ENCODE data around the gene FANCG. TPM values are rescaled to one million over a fixed set of nuclear protein-coding genes. Genes with fewer than 3 reads are reported as not detected.

FANCG gene
- total RNA-seq, 1 experiment from 2014 or later: 83.6 TPM

- Histone ChIP-seq H3K4me1 (no peaks in the 10 kb centered on the region), H3K36me3 (peaks cover 16% of the 10 kb centered on the region; the same call in 1 of the 2 replicates), H3K27me3 (no peaks in the 10 kb centered on the region), H3K4me3 (peak overlapping the region; percentile 70), H3K27ac (peak overlapping the region; percentile 90), H3K9me3 (replicated peaks) (no peaks in the 10 kb centered on the region)
- DNase-seq: peak; percentile 10 to 37
Observed at GRCh38 chr9:35079041-35079425, 709 bp downstream of the FANCG start.

- Histone ChIP-seq H3K4me1 (no peaks in the 10 kb centered on the region), H3K27me3 (no peaks in the 10 kb centered on the region), H3K36me3 (peaks cover 25% of the 10 kb centered on the region; the same call in 1 of the 2 replicates), H3K9me3 (replicated peaks) (no peaks in the 10 kb centered on the region), H3K4me3 (peak overlapping the region; percentile 70), H3K27ac (no peak overlapping the region)
- DNase-seq: no peak
Observed at GRCh38 chr9:35078066-35078465, 1.7 kb downstream of the FANCG start.

- Histone ChIP-seq H3K36me3 (peaks cover 25% of the 10 kb centered on the region; the same call in 1 of the 2 replicates), H3K27me3 (no peaks in the 10 kb centered on the region), H3K27ac (no peak overlapping the region), H3K9me3 (replicated peaks) (no peaks in the 10 kb centered on the region), H3K4me1 (no peaks in the 10 kb centered on the region), H3K4me3 (no peak overlapping the region)
- no peak for DNase-seq
Observed at GRCh38 chr9:35076848-35077247, 2.9 kb downstream of the FANCG start.

- Histone ChIP-seq H3K4me3 (no peak overlapping the region), H3K27ac (no peak overlapping the region), H3K9me3 (replicated peaks) (no peaks in the 10 kb centered on the region), H3K4me1 (no peaks in the 10 kb centered on the region), H3K27me3 (no peaks in the 10 kb centered on the region), H3K36me3 (peaks cover 30% of the 10 kb centered on the region; the same call in 1 of the 2 replicates)
- DNase-seq: no peak
Observed at GRCh38 chr9:35075358-35075757, 4.4 kb downstream of the FANCG start.

- H3K4me1 ChIP-seq: no peaks in the 10 kb centered on the region; the same call in 1 of the 2 replicates
- H3K9me3 ChIP-seq (replicated peaks): no peaks in the 10 kb centered on the region
- peaks cover 34% of the 10 kb centered on the region; the same call in 1 of the 2 replicates for H3K36me3 ChIP-seq
- no peak overlapping the region for H3K27ac ChIP-seq
- no peak overlapping the region for H3K4me3 ChIP-seq
- no peaks in the 10 kb centered on the region for H3K27me3 ChIP-seq
- DNase-seq: no peak
Observed at GRCh38 chr9:35074791-35075190, 5.0 kb downstream of the FANCG start.

- H3K27ac ChIP-seq: no peak overlapping the region
Observed at GRCh38 chr9:35074141-35074540, 5.6 kb downstream of the FANCG start.

GRCh38 chr9:35073279-35073612, 6.5 kb downstream of the FANCG start:
- no peak overlapping the region for H3K4me3 ChIP-seq
- no peaks in the 10 kb centered on the region for H3K27me3 ChIP-seq
- no peaks in the 10 kb centered on the region; the same call in 1 of the 2 replicates for H3K4me1 ChIP-seq
- no peak for DNase-seq
- no peaks in the 10 kb centered on the region for H3K9me3 ChIP-seq (replicated peaks)
- H3K36me3 ChIP-seq: peaks cover 40% of the 10 kb centered on the region
- peak overlapping the region; percentile 16; the same call in 1 of the 2 replicates for H3K27ac ChIP-seq

More at GRCh38 chr9:35074141-35074540, 5.6 kb downstream of the FANCG start:
- H3K9me3 ChIP-seq (replicated peaks): no peaks in the 10 kb centered on the region
- H3K4me3 ChIP-seq: no peak overlapping the region
- no peaks in the 10 kb centered on the region for H3K27me3 ChIP-seq
- H3K36me3 ChIP-seq: peaks cover 37% of the 10 kb centered on the region; the same call in 1 of the 2 replicates
- no peak for DNase-seq
- no peaks in the 10 kb centered on the region; the same call in 1 of the 2 replicates for H3K4me1 ChIP-seq

GRCh38 chr9:35072461-35073278, 7.1 kb downstream of the FANCG start, which contains the start of gene VCP:
Gene VCP (minus strand): TSS chr9:35072625. CDS start chr9:35072353, 272 bp downstream.
- Histone ChIP-seq H3K36me3 (peaks cover 46% of the 10 kb centered on the region), H3K27ac (peak within 1 kb of the TSS; percentile 88), H3K27me3 (no peaks in the 10 kb centered on the region), H3K4me3 (peak within 1 kb of the TSS; percentile 80), H3K9me3 (replicated peaks) (no peaks in the 10 kb centered on the region), H3K4me1 (no peaks in the 10 kb centered on the region; the same call in 1 of the 2 replicates)
- DNase-seq: peak; percentile 97 to 99

- no peaks in the 10 kb centered on the region; the same call in 1 of the 2 replicates for H3K4me1 ChIP-seq
- H3K27me3 ChIP-seq: no peaks in the 10 kb centered on the region
- peak overlapping the region; percentile 80 for H3K4me3 ChIP-seq
- H3K27ac ChIP-seq: peak overlapping the region; percentile 88
- peaks cover 51% of the 10 kb centered on the region for H3K36me3 ChIP-seq
- DNase-seq: peak; percentile 76 to 78
- no peaks in the 10 kb centered on the region for H3K9me3 ChIP-seq (replicated peaks)
Observed at GRCh38 chr9:35071814-35072460, 7.8 kb downstream of the FANCG start.

- Histone ChIP-seq H3K27me3 (no peaks in the 10 kb centered on the region), H3K27ac (peak overlapping the region; percentile 88), H3K4me3 (peak overlapping the region; percentile 80), H3K9me3 (replicated peaks) (no peaks in the 10 kb centered on the region), H3K36me3 (peaks cover 49% of the 10 kb centered on the region), H3K4me1 (no peaks in the 10 kb centered on the region; the same call in 1 of the 2 replicates)
- no peak for DNase-seq
Observed at GRCh38 chr9:35070823-35071813, 8.6 kb downstream of the FANCG start.

- no peaks in the 10 kb centered on the region for H3K9me3 ChIP-seq (replicated peaks)
- no peaks in the 10 kb centered on the region for H3K27me3 ChIP-seq
- no peak overlapping the region for H3K27ac ChIP-seq
- H3K4me3 ChIP-seq: no peak overlapping the region
- H3K4me1 ChIP-seq: no peaks in the 10 kb centered on the region; the same call in 1 of the 2 replicates
- H3K36me3 ChIP-seq: peaks cover 61% of the 10 kb centered on the region
- DNase-seq: no peak
Observed at GRCh38 chr9:35069020-35069419, 10.7 kb downstream of the FANCG start.

- H3K9me3 ChIP-seq (replicated peaks): no peaks in the 10 kb centered on the region
- no peak overlapping the region for H3K4me3 ChIP-seq
- H3K27ac ChIP-seq: no peak overlapping the region
- DNase-seq: no peak
- H3K4me1 ChIP-seq: no peaks in the 10 kb centered on the region; the same call in 1 of the 2 replicates
- peaks cover 72% of the 10 kb centered on the region for H3K36me3 ChIP-seq
- no peaks in the 10 kb centered on the region for H3K27me3 ChIP-seq
Observed at GRCh38 chr9:35067056-35067455, 12.7 kb downstream of the FANCG start.

GRCh38 chr9:35060548-35061207, 19.1 kb downstream of the FANCG start:
- no peak overlapping the region for H3K27ac ChIP-seq
- DNase-seq: no peak
- no peaks in the 10 kb centered on the region for H3K4me1 ChIP-seq
- no peaks in the 10 kb centered on the region for H3K9me3 ChIP-seq (replicated peaks)
- no peak overlapping the region for H3K4me3 ChIP-seq
- H3K27me3 ChIP-seq: no peaks in the 10 kb centered on the region
- H3K36me3 ChIP-seq: peaks cover 99% of the 10 kb centered on the region

GRCh38 chr9:35059438-35059837, 20.3 kb downstream of the FANCG start:
- H3K4me3 ChIP-seq: no peak overlapping the region
- no peaks in the 10 kb centered on the region for H3K27me3 ChIP-seq
- H3K36me3 ChIP-seq: peaks cover 97% of the 10 kb centered on the region
- H3K27ac ChIP-seq: no peak overlapping the region
- H3K9me3 ChIP-seq (replicated peaks): no peaks in the 10 kb centered on the region
- H3K4me1 ChIP-seq: no peaks in the 10 kb centered on the region; the same call in 1 of the 2 replicates
- DNase-seq: no peak

All from SJCRH30 (cell line).